ENCODE results near the gene RPS21.

Gene RPS21

DNA sequence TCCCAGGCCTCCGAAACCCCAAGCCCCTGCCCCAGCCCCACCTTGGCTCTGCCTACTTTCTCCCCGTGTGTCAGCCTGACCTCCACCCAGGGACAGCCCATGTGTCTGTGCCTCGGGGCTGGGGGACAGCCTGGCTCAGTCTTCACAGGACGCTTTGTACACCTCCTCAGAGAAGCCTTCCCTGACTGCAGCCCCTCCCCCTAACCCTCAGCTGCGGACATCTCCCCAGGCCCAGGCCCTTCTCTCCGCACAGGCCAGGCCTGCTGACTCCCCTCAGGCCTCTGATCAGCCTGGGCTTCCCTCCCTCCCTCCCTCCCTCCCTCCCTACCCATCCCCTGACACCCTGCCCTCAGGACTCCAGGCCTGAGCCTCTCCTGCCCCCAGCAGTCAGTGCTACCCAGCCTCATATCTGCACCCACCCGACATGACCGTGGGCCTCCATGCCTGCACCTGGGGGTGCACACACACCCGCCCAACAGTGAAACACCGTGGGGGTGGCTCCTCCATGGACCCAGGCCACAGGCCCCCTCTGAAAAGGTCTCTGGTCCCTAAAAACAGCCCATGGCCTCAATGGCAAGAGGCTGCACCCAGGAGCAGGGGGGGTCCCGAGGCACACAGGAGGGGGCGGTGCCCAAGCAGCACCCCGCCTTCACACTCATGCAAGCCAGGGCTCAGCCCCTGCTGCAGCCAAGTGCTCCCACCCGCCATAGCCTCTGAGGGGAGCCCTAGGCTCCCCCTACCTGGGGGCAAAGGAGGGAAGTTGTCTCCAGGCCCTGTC is 32.7 kb upstream of the RPS21 start:
- no peak for DNase-seq

DNA sequence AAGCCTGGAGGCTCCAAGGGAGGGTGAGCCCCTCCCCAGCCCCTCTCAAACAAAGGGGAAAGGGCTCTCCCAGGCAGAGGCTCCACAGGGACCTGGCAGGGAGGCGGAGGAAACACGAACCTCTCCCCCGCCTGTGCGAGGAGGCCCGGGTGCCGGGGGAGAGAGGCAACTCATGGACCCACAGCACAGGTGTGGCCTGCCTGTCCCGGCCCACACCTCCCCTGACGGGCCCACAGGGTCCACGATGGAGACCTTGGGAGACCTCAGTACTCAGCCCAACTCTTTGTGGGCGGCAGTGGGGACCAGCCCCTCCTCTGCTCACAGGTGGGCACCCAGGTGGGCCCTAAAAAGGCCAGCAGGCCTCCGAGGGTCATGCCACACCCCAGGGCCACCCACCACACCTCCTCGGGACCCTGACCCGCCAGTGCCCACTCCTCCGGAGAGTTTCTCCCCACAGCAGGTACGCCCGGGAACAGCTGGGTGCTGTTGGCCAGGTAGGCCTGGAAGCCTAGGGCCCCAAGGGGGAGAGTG is 32.0 kb upstream of the RPS21 start:
- no peak for DNase-seq

DNA sequence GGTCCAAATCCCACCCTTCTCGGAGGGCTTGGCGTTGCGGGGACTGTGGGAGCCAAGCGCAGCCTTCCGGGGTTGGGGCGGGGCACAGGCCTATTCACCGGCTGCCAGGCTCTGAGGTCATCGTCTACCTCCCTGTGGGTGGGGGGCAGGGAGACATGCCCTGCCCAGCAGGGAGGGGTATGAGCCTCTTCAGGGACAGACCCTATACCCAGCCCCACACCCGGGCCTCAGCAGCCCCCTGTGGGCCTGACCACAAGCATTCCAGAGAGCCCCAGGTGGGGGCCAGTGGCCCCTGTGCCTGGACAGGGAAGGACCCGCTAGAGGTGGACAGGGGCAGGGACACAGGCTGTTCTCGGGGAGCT is 31.4 kb upstream of the RPS21 start:
- DNase-seq, result no peak

DNA sequence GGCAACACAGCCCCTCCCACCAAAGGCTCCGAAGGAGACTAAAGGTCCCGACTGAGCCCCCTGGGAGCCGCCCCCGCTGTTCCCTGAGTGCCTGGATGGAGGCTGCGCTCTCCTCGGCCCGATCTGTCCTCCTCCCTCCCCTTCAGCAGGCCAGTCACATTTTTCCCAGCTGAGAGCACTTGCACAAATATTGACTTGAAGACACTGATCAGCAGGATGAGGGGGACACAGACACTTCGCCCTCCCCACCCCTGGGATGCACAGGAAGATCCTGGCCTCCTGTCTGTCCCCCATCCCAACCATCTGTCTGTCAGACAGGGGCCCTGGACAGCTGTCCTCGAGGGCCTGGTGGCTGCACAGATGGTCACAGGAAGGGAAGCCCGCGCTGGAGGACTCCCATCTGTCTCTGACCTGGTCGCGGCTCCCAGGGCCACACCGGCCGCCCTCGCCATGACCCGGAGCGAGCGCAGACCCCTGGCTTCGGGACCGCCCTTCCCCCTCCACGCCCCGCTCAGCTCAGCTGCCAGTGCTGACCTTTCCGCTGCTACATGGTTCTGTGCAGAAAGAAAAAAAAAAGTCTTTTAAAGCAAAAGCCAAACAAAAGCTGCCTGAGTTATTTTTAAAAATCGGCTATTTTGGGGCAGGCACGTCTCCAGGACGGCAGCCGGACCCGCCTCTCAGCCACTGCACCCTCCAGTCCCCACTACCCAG is 30.9 kb upstream of the RPS21 start:
- DNase-seq, result no peak

DNA sequence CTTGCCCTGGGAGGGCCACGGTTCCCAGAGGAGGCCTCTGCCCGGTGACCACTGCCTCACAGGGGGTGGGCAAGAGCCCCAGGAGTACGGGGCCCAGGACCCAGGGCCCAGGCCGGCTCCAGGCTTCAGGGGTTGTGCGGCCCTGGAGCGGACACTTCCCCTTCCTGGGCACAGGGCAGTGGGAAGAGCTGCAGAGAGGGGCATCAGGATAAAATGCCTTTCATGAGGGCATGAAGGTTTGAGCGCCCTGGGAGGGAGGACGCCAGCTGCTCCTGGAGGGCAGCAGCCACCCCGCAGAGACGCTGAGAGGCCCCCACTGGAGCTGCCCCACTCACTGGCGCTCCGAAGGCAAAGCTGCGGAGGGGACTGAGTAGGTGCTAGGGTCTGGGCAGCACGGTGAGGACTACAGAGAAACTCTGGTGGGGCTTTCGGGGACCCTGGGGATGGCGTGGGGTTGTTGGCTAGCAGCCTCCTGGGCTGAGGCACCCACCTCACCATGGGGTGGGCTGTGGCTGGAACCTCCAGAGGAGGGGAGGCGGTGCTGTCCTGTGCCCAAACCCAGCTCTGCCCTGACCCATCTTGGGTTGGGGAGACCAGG is 30.2 kb upstream of the RPS21 start:
- no peak for DNase-seq

DNA sequence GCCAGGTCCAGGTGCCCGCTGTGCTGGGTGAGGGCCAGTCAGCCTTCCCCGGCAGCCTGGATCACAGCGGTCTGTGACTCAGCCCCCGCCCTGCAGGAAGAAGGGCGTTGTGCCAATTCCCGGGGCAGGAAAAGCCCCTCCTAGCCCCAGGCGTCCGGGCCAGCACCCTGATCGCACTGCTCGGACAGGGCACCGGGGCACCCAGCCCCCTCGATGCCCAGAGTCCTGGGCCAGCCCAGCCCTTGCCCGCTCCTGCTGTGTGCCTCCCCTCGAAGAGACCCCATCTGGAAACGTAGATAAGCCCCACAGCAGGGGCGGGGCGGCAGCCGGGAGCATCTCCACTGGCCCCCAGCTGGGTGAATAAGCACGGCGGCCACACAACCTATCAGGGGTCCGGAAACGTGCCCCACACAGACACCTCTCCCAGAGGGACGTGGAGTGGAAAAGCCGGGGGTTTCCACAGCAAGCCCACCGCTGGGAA is 29.7 kb upstream of the RPS21 start:
- no peak for DNase-seq

DNA sequence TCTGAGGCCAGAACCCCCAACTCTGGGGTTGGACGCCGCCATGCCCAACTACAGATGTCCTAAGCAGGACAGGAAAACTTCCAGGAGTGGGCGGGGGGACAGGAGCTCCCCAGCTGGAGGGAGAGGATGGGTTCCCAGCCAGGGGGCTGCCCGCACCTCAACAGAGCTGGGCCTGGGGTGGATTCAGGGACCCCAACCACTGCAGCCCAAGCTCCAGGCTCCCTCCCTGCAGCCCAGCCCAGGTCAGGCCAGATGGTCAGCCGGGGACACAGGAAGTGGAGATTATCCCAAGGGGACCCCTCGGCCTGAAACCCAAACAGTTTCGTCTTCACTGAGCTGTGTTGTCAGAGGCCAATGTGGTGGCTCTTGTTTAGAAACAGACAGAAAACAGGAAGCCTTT is 29.2 kb upstream of the RPS21 start:
- DNase-seq, result no peak

DNA sequence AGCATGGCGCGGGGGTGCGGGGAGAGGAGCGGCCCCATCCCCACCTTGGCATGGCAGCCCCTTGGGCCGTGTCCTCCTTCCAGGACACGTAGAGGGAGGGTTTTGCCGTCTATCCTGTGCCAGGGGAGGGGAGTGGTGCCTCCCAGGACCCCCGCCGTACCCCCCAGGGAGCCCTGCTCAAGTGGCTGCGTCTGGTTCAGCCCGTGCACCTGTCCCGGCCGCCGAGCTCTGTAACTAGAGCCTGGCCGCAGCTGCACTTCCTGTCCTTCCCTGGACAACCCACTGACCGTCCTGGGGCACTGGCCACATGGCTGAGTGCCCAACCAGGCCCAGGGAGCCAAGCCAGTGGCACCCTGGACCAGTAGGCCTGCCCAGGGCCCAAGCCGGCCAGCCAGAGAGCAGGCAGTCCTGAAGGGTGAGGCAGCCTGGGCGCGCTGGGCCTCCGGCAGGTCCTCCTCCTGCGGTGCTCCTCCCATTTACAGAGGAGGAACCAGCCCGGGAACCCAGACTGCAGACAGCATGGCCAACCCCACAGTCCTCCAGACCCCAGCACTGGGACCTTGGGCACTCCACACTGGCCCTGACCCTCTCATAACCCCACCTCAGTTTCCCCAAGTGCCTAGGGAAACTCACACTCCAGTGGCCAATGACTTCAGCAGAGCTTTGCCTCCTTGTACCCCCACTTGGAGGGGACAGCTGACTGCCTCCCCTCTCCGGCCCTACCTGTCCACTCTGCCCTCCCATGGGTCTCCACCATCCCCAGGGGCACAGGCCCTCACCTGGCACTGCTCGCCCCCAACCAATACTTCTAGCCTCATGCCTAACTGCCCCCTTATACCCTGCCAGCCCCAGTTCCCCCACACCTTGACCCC is 28.5 kb upstream of the RPS21 start:
- no peak for DNase-seq

DNA sequence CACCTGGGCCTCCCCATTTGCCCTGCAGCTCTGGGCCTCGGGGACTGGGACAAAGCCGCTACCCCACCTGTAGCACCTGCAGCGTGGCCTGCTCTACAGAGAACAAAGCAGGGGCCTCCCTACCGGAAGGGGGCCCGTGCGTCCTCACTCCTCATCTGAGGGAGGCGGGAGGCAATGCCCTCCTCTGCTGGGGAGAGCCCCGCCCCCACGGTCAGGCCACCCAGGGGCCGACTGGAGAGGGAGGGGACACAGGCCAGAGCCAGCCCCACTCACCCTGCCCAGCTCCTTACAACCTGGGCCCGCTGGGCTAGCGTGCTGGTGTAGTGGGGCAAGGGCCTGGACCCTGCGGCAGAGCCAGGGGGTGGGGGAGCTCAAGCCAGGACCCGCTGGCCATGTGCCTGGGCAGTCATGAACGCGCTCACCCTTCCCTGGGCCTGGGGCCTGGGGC is 27.8 kb upstream of the RPS21 start:
- DNase-seq, result no peak

DNA sequence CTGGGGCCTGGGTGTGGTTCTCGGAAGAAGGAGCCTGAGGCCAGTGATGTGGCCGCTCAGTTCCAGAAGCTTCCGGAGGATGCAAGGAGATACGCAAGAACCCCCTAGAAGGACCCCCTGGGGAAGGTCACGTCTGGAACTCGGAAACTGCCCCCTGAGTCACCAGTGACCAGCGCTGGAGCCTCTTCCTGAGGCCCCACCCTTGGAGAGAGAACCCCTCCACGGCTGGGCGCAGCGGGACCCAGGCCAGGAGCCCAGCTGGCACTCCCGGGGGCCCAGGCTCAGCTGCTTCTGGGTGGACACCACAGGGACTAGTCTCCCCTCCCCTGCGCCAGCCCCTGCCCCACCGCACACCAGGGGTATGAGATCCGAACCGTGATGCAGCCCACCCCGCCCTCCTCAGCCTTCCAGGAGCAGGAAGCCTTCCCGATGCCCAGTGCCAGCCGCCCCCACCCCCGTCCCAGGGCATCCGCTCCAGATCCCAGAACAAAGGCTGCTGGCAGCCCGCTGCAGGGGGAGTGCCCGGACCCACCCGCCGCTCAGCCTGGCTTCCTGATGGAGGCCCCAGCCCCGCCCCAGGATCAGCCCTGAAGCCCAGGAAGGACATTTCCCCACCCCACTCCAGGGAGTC is 27.3 kb upstream of the RPS21 start:
- no peak for DNase-seq

DNA sequence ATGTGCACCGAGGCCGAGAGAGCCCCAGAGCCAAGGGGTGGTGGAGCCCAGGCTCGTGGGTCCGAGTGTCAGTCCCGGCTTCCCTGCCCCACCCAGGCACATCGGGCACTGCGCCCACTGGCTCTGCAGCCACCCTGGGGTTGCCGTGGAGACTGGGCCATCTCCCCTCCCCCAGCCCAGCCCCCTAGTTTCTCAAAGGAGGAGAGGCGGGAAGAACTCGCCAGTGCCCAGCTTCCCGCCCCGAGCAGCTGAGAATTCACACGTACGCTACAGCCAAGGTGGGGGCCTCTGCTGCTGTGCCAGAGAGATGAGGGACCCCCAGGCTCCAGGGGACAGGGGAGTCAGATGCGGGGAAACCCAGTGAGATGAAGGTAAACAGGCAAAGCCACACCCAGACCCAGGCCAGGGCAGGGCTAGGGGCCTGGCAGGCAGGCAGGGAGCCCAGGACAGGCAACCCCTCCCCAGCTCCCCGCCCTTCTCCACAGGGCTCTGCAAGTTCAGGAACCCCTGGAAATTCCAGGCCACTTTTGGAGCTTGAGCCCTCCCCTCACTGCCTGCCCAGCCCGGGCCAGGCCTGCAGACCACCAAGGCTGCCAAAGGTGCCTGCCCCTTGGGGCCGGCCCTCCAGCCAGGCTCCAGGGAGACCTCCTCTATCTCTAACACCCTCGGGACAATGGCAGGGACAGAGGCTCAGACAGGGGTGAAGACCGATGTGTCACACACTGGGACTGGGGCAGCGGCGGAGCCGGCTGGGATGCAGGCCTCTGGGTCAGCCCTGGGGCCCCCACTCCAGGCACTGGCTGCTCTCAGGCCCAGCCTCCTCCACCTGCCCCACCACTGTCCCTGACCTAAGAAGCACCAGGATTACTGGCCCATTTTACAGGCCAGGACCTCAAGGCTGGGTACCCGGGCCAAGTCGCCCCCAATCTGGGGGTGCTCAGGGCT is 25.8 kb upstream of the RPS21 start:
- DNase-seq, result no peak

DNA sequence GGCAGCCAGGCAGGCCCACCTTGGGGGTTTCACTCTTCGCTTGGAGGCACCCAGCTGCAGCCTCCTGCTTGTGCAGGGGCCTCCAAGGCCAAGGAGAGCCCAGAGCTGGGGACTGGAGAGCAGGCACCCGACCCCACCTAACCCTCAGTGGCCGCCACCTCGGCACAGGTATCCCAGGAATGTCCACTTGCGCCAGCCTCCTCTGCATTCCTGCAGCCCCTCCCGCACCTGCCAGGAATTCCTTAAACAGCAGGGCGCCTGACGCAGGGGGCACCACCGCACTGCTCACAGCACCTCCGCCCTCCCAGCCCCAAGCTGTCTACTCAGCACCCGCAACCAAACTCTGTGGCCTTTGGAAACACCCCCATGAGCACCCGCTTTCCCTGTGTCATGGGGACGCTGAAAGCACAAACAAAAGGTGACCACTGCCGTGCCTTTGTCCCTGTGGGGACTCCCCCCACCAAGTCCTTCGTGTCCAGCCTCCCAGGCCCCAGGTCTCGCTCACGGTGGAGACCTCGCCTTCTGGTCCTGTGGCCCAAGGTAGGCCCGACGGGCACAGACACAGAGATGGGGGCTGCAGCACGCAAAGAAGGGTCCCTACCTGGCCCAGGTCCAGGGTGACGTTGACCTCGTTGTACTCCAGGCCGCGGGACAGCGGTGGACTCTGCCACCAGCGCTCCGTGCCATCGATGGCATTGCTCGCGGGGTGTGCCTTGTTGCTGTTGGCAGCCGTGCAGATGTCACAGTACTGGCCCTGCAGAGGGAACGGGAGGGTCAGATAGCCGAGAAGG is 24.9 kb upstream of the RPS21 start:
- no peak for DNase-seq

DNA sequence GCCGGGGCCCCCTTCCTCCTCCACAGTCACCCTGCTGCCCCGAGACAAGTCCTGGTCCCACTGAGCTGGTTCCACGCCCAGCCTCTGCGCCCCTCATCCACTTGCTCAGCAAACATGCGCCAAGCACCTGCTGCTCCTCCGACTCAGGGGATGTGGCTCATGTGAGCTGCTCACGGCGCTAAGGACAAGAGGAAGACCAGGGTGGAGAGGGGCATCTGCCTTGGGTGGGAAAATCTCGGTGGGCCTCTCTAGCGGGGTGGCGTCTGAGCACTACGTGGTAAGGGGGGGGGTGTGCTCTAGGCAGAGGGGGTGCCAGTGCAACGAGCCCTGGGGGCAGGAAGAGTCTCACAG is 24.3 kb upstream of the RPS21 start:
- DNase-seq, result no peak

DNA sequence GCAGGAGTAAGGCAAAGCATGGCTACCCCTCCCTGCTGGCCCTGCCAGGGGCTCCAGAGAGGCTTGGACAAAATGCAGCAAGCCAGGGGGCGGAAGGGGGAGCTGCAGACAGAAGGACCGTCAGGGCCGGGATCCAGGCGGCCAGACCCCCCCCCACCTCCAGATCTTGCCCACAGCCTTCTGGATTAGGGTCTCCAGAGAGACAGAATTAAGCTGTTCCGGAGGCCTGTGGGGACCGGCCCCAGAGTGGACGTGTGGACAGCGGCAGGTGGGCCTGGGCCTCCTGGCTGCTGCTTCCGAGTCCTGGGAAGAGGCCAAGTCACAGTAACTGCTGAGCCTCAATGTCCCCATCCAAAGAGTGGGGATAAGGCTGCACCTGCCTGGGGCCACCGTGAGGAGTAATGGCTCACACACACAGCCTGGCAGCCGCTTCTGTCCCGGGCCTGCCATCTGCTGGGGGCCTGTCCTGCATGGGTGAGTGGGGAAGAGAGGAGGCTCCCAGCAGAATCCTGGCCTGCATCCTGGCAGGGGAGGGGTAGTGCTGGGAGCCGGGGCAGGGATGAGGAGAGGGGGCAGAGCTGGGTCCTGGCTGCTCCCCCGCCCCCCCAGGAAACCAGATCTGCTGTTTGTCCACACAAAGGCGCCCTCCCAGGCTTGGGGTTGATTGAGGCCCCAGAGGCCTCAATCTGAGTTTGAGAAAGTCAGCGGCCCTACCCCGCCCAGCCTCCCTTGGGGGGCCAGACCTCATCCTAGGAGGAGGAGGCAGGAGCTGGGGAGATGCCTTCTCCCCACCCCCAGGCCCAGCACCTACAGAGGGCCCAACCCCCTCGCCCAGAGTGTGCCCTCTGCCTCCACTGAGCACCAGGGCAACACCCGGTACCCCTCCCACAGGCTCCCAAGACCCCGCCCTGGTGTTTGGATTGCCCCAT is 23.6 kb upstream of the RPS21 start:
- DNase-seq, result no peak

DNA sequence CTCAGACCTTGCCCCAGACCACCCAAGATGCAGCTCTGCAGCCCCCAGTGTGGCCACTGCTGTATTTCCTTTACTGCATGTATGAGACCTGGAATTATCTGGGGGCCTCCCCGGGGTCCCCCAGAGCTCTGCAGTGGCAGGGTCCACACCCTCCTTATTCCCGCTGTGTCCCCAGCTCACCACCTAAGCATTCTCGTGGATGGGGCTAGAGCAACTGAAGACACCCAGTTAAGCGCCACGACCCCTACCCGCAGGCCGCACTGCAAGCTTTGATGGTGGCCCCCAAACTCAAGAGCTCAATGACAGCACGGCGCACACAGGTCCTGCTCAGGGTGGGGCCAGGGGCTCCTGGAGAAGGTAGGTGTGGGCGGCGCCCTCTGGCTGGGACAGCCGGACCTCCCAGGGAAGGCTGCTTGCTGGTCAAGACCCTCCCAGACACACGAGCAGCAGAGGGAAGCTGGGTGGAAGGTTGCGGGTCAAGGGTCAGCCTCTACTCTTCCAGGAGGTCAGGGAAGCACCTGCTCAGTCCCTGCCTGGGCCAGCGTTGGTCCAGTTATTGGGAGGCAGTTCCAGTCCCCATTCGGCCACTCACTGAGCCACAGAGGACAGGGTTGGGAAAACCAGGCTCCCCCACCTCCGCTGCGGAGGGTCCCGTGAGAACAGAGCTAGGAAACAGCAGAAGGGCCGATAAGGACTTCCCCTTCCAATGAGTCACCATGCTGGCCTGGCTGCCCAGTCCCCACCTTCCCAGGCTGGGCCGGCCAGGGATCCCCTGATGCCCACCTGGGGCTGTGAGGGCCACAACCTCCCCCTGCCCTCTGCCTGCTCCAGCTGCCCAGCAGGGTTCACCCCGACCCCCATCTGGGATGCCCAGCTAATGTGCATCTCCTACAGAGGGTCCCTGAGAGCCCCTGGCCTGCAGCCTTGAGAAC is 22.7 kb upstream of the RPS21 start:
- no peak for DNase-seq

DNA sequence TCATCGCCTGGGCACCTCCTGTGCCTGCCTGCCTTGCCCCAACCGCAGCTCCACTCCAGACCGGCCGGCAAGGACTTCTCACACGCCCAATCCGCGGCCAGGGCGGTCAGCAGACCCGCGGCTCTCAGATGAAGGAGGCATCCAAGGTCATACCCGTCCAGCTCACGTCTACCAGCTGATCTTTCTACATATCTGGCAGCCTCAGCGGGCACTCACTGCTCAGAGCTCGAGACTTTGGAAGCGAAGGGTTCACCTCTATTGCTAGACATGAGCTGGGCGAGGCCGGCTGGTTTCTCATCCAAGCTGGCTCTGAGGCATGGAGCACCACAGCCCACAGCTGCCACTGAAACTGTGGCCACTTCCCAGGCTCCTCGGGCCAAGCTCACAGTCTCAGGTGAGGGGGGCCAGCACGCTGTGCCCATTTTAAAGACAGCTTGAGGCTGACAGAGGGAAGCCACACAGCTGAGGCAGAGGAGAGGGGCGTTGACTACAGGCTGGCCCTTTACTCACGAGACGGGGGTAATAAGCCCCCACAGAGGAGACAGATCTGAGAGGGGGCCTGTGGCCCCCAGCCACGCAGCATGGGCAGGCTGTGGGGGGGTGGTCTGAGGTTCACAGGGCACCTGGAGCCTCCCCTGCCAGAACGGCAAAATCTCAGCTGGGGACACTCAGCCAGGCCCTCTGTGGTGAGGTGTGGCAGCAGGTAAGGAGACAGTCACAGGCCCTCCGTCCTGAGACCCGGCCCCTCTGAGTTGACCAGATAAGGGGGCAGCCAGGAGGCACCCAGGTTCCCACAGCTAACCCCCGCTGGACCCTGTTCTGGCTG is 21.8 kb upstream of the RPS21 start:
- DNase-seq, result no peak

DNA sequence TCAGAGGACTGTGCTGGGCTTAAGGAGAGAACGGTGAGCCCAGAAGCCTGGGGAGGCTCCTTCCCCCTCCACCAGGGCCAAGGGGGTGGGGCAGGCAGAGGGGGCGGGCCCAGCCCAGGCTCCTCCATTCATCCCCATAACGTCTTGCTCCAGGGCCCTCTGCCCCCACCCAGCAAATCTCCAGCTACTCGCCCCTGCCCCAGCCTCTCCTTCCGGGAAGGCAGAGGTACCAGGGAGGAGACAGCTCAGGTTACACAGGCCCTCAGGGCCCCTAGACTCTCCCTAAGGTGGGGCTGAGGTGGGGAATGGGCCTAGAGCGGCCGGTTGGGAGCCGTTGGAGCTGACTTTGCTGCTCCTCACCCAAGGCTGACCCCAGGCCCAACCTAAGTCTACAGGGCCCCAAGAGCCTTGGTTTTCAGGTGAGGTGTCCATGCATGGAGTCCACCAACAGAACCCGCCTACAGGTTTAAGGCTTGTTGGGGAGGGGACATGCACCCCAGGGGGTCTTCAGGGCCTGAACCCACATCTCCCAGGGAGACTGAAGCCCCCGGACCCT is 21.0 kb upstream of the RPS21 start:
- DNase-seq, result no peak

Measured in effector CD4-positive, alpha-beta T cell (primary cell).